OCI-M1 (cell line): ENCODE results near the gene CYFIP1.

Experiments used
- DNase-seq: peaks from one replicate; lab custom pipeline; 2025; lab: John Stamatoyannopoulos, UW

CYFIP1 gene

DNA sequence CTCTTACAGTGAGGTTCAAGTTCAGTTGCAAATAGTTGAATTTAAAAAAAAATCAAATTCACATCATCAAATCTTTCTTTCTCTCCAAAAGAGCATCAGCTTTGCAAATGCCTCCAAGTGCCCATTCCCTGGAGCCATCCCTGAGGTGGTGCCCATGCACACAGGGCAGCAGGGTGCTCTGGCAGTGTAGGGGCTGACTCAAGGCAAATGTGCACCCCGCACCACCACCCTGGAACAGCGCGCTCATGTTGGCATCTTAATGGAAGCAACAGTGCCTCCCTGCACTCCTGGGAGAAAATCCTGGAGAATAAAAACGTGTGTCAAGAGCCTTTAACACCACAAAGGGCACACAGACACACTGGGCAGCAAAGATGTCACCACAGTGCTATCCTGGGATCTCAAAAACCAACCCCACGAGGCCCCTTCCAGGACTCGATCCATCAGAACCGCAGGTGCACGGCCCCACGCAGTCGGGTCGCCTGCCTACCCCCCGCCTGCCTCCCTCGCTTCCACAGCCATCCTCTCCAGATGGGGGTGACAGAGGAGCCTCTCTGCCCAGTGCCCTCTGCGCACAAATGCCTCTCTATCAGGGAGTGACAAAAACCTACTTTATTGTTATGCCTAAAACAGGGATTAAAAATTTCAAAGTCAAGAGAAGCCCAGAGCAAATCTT, 90.9 kb downstream of the CYFIP1 start:
- DNase-seq = no peak

DNA sequence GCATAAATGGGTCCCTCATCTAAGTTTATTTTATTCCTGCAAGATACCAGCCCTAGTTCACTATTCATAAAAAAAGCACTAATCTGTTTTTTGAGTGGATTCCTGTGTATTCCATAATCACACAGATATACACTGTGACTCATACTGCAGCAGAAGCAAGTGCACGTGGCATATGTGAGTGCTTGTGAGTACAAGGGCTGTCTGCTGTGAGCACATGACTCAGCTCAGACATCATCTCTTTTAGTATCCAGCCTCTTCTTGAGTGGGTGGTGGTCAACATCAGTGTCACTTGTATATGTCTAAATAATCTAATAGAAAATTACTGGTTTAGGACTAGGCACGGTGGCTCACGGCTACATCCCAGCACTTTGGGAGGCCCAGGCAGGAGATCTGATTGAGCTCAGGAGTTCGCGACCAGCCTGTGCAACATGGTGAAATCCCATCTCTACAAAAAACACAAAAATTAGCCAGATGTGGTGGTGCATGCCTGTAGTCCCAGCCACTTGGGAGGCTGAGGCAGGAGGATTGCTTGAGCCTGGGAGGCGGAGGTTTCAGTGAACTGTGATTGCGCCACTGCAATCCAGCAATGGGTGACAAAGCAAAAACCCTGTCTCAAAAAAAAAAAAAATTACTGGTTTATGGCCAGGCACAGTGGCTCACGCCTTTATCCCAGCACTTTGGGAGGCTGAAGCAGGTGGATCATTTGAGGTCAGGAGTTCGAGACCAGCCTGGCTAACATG, 91.9 kb downstream of the CYFIP1 start:
- DNase-seq = no peak

DNA sequence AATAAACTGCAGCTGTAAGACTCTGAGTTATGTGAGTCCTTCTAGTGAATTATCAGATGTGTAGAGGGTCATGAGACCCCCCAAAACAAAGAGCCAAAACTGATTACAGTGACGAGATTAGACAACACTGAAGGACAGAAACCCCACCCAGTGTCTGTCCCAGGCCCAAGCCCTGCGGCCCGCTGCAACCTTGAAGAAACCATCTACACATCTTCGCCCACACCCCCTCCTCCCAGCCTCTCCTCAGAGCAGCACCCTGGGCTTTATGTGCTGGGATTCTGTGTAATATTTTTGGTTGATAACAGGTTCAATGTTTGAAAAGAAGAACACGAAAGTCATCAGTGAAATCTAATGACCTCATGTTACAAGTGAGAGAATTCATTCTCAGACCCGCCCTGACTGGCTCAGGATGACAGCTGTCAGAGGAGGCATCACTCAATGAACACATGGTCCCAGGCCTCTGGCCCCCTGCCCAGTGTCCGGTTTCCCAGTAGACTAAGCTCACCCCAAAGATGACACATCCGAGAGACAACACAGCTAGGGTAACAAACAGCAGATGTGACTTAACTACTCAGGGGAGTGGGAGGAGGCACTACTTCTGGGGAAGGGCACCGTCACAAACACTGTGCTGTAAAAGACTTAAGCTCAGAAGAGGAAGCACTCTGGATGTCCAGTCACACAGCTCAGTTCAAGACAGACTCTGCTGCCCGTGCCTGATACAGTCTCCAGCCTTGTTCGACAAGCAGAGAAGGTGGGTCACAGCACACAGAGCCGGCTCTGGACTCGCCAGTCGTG, 92.8 kb downstream of the CYFIP1 start:
- no peak for DNase-seq

DNA sequence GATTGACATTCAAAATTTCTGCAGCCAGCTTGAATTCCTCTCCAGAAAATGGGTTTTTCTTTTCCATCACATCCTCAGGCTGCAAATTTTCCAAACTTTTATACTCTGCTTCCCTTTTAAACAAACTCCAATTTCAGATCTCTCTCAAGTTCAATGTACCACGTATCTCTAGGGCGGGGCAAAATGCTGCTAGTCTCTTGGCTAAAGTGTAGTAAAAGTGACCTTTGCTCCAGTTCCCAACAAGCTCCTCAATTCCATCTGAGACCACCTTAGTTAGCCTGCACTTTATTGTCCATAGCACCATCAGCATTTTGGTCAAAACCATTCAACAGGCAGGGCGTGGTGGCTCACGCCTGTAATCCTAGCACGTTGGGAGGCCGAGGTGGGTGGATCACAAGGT, 95.0 kb downstream of the CYFIP1 start:
- DNase-seq = no peak

DNA sequence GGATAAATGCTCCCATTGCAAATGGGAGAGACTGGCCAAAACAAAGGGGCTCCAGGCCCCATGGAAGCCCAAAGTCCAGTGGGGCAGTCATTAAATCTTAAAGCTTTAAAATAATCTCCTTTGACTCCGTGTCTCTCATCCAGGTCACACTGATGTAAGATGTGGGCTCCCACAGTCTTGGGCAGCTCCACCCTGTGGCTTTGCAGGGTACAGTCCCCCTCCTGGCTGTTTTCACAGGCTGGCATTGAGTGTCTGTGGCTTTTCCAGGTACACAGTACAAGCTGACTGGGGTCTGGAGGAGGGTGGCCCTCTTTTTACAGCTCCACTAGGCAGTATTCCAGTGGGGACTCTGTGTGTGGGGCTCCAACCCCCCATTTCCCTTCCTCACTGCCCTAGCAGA, 95.8 kb downstream of the CYFIP1 start:
- no peak for DNase-seq

DNA sequence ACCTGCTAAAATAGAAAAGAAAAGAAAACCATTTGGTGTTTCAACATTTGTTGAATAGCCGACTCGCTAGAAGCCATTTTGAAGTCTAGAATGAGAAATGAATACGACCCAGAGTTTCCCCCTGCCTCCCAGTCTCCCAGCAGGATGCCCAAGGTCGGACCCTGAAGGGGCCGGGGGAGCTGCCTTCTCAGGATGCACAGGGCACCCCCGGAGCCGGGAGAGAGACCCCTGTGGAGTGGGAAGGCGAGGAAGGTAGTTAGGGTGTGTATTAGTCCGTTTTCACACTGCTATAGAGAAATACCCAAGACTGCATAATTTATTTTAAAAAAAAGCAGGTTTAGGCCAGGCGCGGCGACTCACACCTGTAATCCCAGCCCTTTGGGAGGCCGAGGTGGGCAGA, 97.0 kb downstream of the CYFIP1 start:
- no peak for DNase-seq

DNA sequence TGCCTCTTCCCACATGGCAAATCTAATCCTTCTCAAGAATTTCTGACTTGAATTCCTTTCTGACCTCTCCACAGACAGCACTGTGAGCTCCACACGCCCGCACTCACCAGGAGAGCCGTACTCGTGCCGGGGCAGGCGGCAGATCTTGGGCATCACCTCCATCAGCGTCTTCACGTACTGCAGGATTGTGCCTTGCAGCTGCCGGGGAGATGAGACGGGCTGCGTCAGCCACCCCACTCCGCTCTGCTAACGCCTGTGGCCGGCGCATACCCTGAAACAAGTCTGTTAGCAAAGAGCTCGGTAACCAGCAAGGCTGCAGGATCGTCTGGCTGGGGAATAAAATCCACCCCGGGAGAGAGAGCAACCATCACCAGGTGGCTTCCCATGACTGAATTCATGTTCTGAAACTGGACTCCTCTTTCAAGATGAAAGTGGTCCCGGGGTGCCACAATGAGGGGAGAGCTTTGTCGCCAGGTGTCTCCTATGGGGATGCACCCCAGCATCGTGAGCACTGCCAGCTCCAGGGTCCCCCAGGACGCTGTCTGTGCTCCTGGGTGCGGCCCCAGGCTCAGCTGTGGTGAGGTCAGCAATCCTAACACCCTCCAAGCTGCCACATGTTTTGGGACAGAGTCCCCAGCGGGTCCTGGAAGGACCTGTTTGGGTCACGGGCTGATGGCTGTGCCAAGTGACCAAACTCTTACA, 98.3 kb downstream of the CYFIP1 start:
- no peak for DNase-seq

DNA sequence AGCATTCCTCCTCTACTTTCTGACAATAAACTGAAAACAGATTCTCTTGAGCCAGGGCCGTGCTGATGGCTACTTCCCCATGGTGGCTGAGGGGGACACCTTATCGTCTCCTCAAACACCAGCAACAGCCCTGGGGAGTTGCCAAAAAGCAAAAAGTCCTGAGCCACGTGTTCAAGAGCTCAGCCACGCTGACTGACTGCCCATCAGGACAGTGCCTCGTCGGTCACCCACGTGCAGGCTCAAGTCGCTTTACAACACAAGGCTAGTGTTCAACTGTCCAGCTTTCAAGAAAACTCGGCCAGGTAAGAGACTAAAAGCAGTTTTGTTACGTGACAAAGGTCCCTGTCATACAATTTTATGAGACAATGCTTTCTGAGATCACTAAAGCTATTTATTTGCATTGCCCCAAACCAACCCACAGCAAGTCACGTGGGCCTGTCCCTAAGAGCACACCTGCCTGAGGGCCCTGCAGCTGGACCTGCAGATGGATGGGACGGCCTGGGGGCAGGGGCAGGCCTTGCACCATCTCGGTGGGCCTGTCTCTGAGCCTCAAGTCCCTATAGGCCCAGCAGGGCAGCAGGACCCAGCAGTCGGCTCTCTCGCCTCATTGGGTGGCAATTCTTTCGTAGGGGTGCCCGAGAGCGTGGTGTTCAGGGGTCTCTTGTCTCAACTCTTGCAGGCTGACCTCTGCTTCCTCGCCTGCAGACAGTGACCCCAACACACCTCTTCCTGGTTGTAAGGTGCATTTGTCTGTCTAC, 99.0 kb downstream of the CYFIP1 start:
- no peak for DNase-seq

DNA sequence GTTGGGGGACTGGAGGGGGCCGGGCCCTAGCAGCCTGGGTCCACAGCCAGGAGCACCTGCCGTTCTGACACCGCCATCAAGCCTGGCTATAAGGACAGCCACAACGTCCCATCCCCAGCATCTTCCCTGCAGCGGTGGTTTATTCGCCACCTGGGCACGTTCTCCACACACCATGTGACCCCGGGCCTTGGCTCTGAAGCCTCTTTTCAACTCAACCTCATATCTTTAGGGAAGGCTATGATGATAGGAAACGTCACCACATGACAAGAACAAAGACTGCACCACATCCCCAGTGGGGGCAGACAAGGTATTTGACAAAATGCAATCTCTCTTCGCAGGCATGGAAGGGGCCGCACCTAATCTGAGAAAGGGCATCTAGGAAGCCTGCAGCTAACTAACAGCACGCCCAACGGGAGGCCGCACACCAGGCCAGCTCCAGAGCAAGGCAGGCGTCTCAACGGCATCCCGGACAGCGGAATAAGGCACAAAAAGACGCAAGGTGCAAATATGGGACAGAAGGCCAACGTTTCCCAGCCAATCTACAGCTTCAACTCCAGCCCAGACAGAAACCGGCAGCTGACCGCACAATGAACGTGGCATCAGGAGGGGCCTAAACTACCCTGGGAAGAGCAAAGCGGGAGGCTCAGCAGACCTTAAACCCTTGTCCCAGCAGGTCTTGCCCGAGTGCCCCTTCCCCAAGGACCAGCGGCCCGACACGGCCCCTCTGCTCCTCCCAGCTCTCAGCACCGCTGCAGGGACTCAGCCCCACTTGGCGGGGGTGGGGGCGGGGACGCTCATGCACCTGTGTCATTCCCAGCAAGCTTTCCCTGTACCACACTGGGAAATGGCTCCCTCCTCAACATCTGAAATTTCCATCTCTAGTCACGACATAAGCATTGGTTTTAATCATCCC, 99.8 kb downstream of the CYFIP1 start:
- no peak for DNase-seq

DNA sequence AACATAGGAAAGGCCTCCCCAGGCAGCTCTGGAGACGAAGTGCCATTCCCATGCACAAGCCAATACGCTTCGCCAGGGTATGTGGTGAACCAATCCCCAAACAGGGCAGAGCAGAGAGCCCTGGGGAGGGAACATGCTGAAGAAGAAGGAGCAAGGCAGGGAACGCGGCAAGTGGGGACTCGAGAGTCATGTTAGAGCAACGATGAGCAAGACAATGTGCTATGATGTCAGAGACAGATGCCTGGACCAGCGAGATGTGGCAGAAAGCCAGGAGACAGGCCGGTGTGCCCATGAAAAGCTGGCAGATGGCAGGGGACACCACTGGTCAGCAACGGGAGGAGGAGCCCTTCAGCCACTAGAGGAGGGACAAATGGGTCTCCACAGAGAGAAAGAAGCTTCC, 102.1 kb downstream of the CYFIP1 start:
- no peak for DNase-seq

DNA sequence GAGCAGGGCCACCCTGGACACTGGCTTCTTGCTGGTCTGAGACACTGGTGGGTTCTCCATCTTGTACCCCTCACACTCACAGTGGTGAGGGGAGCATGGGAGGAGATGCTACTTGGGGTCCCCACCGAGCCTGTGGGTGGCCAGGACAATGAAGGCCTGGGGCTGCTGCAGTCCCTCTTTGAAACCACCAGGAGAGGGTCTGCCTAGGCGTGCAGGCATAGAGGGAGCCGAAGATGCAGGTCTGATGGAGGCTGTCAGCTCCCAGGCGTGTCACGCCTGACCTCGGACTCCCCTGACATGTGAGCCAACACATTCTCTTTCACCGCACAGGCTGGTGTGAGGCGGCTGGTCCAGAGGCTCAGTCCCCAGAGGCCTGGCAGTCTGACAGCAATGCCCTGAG, 102.6 kb downstream of the CYFIP1 start:
- DNase-seq = no peak

DNA sequence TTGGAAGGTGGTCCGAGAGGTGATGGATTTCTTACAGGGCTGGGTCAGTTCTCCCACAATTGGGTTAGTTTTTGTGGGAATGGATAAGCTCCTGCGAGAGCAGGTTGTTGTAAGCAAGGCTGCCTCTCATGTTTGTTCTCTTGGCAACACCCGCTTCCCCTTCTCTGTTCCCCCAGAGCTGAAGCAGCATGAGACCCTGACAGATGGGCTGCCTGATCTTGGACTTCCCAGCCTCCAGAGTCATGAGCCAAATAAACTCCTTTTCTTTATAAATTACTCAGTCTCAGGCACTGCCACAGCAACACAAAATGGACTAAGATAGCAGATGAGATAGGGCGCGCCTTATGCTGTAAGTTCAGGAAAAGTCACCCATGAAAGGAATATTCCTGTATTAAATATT, 103.1 kb downstream of the CYFIP1 start:
- DNase-seq = no peak

DNA sequence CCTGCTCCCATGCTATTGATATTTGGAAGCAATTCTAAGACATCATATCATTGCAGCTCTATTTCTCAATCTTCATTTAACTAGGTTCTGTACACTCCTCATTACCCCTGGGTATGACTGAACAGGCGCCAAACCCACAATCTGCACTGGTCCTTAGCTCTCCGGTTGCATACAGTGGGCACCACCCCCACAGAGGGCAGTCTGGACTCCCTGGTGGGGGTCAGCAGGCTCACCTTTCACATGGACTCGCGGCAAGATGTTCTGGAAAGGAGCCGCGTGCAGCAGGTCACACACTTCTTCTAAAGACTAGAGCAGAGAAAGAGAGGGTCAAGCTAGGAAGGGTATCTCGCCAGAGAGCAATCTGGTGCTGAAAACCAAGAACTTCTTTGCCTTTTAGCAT, 105.2 kb downstream of the CYFIP1 start:
- DNase-seq = no peak

DNA sequence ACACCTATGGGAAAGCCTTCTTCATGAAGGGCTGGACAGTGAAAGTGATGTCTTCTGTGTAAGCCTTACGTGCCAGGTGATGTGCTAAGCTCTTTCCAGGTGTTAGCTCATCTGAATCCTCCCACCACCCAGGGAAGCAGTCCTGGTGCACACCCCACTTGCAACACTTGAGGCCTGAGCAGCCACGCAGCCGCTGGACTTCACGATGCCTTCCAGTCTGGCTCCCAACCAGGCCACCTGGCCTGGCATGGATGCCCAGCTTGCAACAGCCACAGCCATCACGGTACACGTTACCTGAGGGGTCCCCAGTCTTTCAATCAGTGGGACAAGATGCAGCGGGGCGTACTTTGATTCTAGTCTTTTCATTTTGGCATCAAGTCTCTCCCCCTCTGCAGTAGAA, 105.9 kb downstream of the CYFIP1 start:
- DNase-seq = no peak

DNA sequence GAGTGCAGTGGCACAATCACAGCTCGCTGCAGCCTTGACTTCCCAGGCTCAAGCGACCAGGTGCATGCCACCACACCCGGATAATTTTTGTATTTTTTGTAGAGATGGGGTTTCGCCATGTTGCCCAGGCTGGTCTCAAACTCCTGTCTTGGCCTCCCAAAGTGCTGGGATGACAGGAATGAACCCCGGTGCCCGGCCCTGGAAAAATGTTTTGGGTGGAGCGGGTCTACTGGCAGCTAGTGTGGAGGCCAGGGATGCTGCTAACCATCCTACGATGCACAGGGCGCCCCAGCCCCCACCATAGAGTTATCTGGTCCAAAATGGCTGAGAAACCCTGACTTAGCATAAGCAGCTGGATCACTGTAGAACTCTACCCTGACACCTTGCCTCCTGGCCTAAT, 106.3 kb downstream of the CYFIP1 start:
- no peak for DNase-seq

DNA sequence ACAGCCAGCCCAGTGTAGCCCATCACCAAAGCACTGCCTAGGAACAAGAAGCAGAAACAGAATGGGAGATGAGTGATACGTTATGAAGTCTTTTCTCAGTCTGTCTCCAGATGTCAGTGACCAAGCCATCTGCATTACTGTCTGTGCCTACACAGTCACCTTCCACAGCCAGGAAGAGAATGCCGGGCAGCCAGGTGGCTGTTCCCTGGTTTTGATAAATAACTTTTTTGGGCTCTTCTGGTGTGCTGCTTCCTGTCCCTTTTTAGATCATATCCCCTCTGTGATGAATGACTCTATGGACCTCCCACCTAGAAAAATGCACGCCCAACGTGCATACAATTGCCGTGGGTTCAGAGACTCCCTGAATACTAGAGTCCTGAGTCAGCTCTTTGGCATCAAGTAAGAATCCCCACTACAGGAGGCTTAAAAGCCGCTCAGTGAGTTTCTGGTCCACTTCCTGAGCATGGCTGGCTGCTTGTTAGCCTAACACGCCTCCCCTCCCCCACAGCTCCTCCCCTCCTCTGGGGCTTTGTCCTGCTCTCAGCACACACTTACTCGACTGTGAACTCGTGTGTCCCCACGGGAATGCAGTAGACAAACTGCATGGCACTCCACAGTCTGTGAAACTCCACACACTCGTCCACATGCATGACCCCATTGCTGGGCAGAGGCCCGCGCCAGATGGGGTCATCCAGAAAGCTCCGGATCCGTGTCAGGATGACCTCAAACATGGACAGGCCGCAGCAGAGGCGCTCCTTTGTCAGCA, 107.0 kb downstream of the CYFIP1 start:
- no peak for DNase-seq

DNA sequence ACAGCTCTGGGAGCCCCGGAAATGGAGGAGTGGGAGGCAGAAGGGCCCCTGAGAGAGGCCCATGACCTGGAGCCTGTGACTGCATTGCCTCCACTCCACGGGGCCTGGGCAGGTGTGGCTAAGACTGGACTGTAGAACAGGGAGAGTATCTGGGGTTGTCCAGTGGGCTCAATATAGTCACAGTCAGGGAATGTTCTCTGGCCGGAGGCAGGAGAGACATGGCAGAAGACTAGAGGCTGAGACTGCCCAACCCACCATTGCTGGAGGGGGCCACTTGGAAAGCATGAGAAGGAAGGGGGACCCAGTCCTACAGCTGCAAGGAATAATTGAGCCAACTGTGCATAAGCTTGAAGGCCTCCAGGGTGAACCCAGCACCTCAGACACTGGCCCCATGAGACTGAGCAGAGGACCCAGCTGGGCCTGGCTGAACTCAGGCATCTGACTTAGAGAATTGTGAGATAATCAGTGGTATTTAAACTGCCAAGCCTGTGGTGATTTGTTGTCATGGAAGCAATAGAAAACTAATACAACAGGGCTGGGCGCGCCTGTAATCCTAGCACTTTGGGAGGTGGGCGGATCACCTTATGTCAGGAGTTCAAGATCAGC, 108.6 kb downstream of the CYFIP1 start:
- DNase-seq = no peak

DNA sequence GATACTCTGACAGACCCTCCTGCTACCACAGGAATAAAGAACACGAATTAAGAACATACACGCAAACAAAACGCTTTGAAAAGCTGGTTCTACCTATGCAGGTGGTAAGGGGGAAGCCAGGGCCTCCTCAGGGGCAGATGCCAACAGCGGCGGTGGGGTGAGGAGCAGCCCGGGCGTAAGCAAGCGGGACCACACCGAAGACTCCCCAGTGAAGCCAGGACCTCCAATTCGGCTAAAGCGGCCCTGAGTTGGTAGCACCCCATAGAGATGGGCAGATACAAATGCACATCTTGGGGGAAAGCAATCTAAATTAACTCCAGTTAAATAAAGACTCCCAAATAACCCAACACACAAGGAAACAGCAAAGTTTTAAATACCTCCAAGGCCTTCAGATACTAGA, 109.3 kb downstream of the CYFIP1 start:
- DNase-seq = no peak

DNA sequence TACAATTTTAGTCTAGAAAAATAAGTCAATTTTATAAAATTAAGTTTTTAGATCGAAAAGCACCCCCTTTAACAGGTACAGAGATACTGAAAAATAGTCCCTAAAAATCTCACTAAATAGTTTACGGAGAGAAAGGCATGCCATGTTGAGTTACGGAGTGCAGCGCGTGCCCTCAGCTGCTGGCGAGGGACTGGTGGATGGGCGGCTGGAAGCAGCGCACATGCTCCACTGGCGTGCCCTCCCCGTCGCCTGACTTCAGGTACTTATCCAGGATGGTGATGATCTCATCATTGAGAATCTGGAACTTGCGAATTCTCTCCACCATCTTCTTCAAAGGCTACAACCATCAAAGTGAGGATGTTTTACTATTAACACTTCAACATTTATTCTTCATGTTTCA, 110.3 kb downstream of the CYFIP1 start:
- no peak for DNase-seq

DNA sequence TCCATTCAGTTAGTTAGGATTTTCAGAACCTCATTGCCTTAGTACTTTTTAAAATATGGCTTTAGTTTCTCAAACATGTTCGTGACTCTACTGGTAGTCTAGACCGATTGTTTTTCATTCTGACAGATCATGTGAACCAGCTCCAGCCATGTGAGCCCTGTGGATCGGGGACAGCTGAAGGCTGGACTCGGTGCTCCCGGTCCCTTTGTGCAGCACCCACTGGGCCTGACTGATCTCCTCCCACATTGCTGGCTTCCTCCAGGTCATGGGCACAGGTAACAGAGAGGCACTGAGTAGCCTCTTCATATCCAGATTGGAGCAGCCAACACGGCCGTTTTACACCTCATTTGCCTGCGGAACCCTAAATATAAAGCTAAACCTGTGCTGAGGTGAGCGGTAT, 111.2 kb downstream of the CYFIP1 start:
- DNase-seq = no peak
